D721Med (cell line): ENCODE measurements around the gene RNF227.
"Not testable (repeated sequence)": the region's sequence is repeated elsewhere in the genome, so short reads cannot be mapped to it uniquely, and the experiment has no call there.

Experiments used
- DNase-seq: peaks from one replicate; pipeline ENCODE4 v3.0.0; 2011; ENCODE audit warnings: low spot score; ENCODE audit not compliant: insufficient read length
- FAIRE-seq: peaks from 2 replicates; lab custom pipeline; 2011; peaks lifted over from hg19 to GRCh38; lab: Jason Lieb, UNC
- TF ChIP-seq, protein P1 (sequence below): IDR thresholded peaks from 2 replicates; pipeline ENCODE4 v1.5.1; 2012; ENCODE audit warnings: mild to moderate bottlenecking, control low read depth; ENCODE audit not compliant: insufficient read depth; ENCODE audit errors: missing control alignments

The RNF227 gene

DNA sequence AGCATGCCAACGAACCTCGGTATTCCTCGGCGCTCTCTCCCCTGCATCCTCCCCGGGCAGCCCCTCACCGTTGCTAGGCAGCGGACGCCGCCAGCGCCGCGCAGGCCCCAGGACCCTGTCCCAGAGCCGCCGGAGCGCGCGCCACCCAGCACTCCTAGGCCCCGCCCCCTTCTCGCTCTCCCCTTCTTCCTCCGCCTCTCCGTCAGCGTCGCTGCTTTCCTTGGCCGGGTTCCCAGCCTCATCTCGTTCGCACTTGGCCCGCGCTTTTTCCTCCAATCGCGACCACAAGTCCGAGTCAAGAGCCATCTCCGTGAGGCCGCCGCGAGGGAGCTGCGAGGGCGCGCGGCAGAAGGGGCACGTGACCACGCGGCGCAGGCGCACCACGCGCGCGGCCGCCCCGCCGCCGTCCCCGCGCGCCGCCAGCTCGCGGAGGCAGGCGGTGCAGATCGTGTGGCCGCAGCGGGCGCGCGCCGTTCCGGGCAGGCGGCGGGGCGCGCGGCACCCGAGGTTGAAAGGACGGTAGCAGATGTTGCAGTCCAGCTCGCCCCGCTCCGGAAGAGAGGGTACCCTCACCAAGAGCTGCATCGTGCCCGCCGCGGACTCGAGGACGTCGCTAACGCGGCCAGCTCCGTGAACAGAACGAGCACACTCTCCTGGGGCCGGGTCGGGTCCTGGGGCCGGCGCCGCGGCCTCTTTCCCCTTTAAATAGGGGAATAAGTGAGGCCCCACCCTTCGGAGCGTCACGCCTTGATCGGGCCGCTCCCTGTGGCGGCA, at the start of gene RNF227:
TSS of gene RNF227 (minus strand) at position 679 of the 774 bp plus-strand sequence. CDS start at position 585, 94 bp downstream.
- no peak for FAIRE-seq
- DNase-seq, result no peak
- TF ChIP-seq, protein P1, sequence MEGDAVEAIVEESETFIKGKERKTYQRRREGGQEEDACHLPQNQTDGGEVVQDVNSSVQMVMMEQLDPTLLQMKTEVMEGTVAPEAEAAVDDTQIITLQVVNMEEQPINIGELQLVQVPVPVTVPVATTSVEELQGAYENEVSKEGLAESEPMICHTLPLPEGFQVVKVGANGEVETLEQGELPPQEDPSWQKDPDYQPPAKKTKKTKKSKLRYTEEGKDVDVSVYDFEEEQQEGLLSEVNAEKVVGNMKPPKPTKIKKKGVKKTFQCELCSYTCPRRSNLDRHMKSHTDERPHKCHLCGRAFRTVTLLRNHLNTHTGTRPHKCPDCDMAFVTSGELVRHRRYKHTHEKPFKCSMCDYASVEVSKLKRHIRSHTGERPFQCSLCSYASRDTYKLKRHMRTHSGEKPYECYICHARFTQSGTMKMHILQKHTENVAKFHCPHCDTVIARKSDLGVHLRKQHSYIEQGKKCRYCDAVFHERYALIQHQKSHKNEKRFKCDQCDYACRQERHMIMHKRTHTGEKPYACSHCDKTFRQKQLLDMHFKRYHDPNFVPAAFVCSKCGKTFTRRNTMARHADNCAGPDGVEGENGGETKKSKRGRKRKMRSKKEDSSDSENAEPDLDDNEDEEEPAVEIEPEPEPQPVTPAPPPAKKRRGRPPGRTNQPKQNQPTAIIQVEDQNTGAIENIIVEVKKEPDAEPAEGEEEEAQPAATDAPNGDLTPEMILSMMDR, result no peak

DNA sequence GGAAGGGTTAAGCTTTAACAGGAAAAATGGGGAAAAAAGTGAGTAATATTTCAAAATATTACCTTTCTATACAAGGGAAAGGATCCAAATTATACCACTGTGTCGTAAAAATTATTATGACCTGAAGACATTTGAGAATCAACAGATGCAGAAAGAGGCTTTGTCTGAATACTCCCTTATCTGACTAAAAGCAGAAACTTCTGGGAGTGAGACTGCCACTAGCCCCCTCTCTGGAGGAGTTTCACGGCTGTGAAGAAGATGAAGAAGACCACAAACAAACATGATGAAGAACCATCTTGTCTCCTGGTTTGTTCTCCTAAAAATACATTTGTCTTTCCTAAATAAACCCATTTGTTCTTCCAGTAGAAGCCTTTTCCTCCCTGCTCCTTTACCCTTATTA, 45.3 kb upstream of the RNF227 start:
- no peak for DNase-seq
- no peak for FAIRE-seq
- TF ChIP-seq, protein P1, result no peak

DNA sequence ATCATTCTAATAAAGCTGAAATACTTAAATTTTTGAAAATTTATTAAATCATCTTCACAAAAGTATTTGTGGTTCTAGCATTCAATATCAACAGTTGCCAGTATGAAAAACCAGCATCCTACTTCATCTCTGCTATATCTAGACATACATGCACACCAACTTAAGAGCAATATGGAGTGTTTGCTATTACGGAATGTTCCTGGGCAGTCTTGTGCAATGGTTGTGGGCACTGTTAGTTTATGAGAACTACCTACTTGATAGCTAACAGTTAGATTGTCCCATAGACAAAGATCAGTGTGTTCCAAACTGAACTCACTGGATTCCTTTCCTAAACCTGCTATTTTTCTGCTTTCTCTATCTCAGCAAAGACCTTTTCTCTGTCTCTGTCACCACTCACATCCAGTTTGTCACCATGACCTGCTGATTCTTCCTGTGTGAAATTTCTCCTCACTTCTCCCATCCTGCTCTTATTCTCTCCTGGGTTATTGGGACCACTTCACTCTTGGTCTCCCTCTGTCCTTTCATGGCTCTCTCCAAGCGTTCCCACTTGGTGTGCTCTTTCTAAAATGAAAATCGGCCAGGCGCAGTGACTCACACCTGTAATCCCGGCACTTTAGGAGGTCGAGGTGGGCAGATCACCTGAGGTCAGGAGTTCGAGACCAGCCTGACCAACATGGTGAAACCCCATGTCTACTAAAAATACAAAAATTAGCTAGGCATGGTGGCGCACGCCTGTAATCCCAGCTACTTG, 43.6 kb upstream of the RNF227 start:
- TF ChIP-seq, protein P1, result no peak
- no peak for DNase-seq
- FAIRE-seq, result no peak

DNA sequence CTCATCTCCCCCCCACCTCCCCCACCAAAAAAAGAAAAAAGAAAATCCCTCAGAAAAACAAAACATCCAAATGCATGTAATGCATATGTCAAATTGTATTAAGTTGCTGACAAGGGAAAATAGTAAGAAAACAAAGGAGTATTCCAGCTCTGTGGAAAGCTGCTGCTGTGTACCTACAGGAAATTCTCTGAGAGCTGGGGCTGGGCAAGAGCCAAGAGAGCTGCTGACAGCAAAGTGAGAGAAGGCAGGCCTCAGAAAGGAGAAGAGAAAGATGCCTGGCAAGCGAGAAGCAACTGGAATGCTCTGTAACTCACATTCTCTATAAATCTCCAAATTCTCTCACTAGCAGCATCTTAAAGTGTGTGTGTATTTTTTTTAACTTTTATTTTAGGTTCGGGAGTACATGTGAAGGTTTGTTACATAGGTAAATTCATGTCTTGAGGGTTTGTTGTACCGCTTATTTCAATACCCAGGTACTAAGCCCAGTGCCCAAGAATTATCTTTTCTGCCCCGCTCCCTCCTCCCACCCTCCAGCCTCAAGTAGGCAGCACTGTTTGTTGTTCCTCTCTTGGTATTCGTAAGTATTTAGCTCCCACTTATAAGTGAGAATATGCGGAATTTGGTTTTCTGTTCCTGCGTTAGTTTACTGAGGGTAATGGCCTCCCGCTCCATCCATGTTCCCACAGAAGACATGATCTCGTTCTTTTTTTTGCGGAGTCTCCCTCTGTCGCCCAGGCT, 40.3 kb upstream of the RNF227 start:
- DNase-seq, result no peak
- no peak for FAIRE-seq
- TF ChIP-seq, protein P1, result no peak

DNA sequence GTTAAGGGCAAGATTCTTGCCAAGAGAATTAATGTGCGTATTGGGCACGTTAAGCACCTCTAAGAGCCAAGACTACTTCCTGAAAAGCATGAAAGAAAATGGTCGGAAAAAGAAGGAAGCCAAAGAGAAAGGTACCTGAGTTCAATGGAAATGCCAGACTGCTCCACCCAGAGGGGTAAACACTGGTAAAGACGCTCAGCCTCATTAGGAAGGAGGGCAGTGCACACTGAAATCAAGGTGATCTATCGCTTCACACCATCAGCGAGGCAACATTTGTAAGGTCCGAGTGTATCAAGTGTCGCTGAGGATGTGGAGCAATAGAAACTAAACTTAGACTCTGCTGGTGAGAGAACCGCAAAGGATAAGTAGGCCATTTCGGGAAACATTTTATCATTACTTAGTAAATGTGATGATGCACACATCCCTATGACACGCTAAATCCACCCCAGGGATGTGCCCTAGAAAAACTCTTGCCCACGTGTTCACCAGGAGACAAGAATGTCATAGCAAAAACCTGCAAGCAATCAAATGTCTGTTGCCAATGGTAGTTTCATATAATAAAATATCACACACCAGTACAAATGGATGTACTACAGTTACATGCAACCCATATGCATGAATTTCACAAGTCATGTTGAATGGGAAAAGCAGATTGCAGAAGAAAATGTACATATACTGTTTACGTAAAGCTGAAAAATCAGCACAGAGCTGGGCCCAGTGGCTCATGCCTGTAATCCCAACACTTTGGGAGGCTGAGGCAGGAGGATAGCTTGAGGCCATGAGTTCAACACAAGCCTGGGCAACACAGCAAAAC, 39.5 kb upstream of the RNF227 start:
- FAIRE-seq, result no peak
- TF ChIP-seq, protein P1, result no peak
- DNase-seq, result no peak

DNA sequence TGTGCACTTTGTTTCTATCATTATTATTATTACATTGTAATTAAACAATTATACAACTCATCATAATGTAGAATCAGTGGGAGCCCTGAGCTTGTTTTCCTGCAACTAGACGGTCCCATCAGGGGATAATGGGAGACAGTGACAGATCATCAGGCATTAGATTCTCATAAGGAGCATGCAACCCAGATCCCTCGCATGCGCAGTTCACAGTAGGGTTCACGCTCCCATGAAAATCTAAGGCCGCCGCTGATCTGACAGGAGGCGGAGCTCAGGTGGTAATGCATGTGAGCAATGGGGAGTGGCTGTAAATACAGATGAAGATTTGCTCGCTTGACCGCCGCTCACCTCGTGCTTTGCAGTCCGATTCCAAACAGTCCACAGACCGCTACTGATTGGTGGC, 37.2 kb upstream of the RNF227 start:
- DNase-seq, FAIRE-seq: not testable (repeated sequence)
